OCI-LY1 (cell line): Measurements from ENCODE around the gene TTLL5.

ENCODE experiments used
- EZH2 ChIP-seq: fragments of 200-600 bp; sonication (generic), shearing (Covaris generic); IDR thresholded peaks from 2 replicates; pipeline ENCODE4 v1.8.0; 2017; ENCODE audit warnings: borderline replicate concordance, mixed run types, mild to moderate bottlenecking, antibody characterized with exemption, low read length, moderate library complexity, mixed read lengths
- TF ChIP-seq, protein P1 (sequence below): fragments of 200-600 bp; sonication (generic), shearing (Covaris generic); IDR thresholded peaks from 2 replicates; pipeline ENCODE4 v1.5.1; 2017; ENCODE audit warnings: mild to moderate bottlenecking, antibody characterized with exemption, low read length, moderate library complexity, mixed read lengths

DNA sequence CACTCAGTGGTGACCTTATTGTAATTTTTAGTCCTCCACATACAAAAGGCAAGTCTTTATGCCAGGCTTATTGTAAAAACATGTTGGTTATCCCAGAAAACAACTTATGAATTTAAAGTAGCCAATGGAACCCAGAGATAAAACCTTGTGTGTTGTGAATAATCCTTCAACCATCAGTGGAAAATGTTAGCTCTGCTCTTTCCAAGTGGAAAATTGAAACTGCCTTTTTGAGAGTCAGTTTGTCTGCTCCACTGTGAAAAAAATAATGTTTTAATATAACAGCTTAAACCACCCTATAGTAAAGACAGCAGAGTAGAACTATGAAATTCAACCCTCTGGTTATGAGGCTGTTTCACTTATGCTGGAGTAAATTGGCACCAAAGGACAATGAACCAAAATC is 112.0 kb downstream of the TTLL5 start:
- TF ChIP-seq, protein P1, sequence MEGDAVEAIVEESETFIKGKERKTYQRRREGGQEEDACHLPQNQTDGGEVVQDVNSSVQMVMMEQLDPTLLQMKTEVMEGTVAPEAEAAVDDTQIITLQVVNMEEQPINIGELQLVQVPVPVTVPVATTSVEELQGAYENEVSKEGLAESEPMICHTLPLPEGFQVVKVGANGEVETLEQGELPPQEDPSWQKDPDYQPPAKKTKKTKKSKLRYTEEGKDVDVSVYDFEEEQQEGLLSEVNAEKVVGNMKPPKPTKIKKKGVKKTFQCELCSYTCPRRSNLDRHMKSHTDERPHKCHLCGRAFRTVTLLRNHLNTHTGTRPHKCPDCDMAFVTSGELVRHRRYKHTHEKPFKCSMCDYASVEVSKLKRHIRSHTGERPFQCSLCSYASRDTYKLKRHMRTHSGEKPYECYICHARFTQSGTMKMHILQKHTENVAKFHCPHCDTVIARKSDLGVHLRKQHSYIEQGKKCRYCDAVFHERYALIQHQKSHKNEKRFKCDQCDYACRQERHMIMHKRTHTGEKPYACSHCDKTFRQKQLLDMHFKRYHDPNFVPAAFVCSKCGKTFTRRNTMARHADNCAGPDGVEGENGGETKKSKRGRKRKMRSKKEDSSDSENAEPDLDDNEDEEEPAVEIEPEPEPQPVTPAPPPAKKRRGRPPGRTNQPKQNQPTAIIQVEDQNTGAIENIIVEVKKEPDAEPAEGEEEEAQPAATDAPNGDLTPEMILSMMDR: no peak
- no peak for TF ChIP-seq EZH2
